ENCODE data around the gene ADGRG1.
"Not testable (repeated sequence)": the region's sequence is repeated elsewhere in the genome, so short reads cannot be mapped to it uniquely, and the experiment has no call there.

DNA sequence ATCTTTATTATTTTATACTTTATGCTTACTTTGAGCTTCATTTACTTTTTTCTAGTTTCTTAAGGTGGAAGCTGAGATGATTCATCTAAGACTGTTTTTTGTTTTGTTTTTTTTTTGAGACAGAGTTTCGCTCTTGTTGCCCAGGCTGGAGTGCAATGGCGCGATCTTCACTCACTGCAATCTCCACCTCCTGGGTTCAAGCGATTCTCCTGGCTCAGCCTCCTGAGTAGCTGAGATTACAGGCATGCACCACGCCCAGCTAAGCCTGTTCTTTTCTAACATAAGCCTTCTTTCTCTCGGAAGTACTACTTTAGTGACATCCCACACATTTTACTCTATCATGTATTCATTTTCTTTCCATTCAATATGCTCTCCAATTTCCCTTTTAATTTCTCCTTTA lies 84.1 kb downstream of the ADGRG1 start:
- TF ChIP-seq, protein P1, sequence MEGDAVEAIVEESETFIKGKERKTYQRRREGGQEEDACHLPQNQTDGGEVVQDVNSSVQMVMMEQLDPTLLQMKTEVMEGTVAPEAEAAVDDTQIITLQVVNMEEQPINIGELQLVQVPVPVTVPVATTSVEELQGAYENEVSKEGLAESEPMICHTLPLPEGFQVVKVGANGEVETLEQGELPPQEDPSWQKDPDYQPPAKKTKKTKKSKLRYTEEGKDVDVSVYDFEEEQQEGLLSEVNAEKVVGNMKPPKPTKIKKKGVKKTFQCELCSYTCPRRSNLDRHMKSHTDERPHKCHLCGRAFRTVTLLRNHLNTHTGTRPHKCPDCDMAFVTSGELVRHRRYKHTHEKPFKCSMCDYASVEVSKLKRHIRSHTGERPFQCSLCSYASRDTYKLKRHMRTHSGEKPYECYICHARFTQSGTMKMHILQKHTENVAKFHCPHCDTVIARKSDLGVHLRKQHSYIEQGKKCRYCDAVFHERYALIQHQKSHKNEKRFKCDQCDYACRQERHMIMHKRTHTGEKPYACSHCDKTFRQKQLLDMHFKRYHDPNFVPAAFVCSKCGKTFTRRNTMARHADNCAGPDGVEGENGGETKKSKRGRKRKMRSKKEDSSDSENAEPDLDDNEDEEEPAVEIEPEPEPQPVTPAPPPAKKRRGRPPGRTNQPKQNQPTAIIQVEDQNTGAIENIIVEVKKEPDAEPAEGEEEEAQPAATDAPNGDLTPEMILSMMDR (conservative IDR thresholded peaks at IDR 0.05) = not testable (repeated sequence)
- not testable (repeated sequence) for TF ChIP-seq ZFX (IDR thresholded peaks at IDR 0.05)
